MM.1S (cell line): ENCODE data around the gene CNNM3.

Experiments used
- EZH2 ChIP-seq: fragments of 300-600 bp; sonication (generic); optimal IDR thresholded peaks from 2 replicates; pipeline ENCODE3; 2017; ENCODE audit warnings: low read depth, mild to moderate bottlenecking, antibody characterized with exemption, low read length, mixed read lengths
- TF ChIP-seq, protein P1 (sequence below): fragments of 300-600 bp; sonication (generic); IDR thresholded peaks from 2 replicates; pipeline ENCODE4 v1.5.1; 2016; ENCODE audit warnings: antibody characterized with exemption, low read length, mixed read lengths

GRCh38 chr2:96810783-96811192 is 5.3 kb upstream of the CNNM3 start:
- TF ChIP-seq, protein P1, sequence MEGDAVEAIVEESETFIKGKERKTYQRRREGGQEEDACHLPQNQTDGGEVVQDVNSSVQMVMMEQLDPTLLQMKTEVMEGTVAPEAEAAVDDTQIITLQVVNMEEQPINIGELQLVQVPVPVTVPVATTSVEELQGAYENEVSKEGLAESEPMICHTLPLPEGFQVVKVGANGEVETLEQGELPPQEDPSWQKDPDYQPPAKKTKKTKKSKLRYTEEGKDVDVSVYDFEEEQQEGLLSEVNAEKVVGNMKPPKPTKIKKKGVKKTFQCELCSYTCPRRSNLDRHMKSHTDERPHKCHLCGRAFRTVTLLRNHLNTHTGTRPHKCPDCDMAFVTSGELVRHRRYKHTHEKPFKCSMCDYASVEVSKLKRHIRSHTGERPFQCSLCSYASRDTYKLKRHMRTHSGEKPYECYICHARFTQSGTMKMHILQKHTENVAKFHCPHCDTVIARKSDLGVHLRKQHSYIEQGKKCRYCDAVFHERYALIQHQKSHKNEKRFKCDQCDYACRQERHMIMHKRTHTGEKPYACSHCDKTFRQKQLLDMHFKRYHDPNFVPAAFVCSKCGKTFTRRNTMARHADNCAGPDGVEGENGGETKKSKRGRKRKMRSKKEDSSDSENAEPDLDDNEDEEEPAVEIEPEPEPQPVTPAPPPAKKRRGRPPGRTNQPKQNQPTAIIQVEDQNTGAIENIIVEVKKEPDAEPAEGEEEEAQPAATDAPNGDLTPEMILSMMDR: no peak
- TF ChIP-seq EZH2: no peak
